Body of pancreas (tissue), 4 donors: Measurements from ENCODE around the gene ACOX1.
A peak's percentile ranks its signal among the peaks of the same experiment; 100 is the strongest.

Experiments
- POLR2A ChIP-seq, 3 donors: fragments of 450-650 bp; IDR thresholded peaks; one replicate each; pipeline ENCODE4 v1.6.1; 2016; ENCODE audit warnings: antibody characterized with exemption in 3 of 3, mild to moderate bottlenecking in 2 of 3
- TF ChIP-seq, protein P1 (sequence below), 7 experiments: fragments of 450-650 bp in 4 of 7; fragments of 200-600 bp in 3 of 7; sonication (generic) in 3 of 7; IDR thresholded peaks; one replicate each; pipeline ENCODE4 v1.5.1; 2016 to 2019; ENCODE audit warnings: antibody characterized with exemption in 7 of 7

GRCh38 chr17:76000016-76000754 lies 21.2 kb upstream of the ACOX1 start:
- TF ChIP-seq, protein P1, sequence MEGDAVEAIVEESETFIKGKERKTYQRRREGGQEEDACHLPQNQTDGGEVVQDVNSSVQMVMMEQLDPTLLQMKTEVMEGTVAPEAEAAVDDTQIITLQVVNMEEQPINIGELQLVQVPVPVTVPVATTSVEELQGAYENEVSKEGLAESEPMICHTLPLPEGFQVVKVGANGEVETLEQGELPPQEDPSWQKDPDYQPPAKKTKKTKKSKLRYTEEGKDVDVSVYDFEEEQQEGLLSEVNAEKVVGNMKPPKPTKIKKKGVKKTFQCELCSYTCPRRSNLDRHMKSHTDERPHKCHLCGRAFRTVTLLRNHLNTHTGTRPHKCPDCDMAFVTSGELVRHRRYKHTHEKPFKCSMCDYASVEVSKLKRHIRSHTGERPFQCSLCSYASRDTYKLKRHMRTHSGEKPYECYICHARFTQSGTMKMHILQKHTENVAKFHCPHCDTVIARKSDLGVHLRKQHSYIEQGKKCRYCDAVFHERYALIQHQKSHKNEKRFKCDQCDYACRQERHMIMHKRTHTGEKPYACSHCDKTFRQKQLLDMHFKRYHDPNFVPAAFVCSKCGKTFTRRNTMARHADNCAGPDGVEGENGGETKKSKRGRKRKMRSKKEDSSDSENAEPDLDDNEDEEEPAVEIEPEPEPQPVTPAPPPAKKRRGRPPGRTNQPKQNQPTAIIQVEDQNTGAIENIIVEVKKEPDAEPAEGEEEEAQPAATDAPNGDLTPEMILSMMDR (IDR thresholded peaks at IDR 0.05), result peak; percentile 39 to 67 (median 54)
- TF ChIP-seq POLR2A (IDR thresholded peaks at IDR 0.05), result no peak
